GM19438 (cell line): ENCODE measurements around the gene PSMB8.
A peak's percentile ranks its signal among the peaks of the same experiment; 100 is the strongest.

Experiments used
- ATAC-seq: cut with Tn5 transposase; IDR thresholded peaks from one replicate; pipeline ENCODE4 v1.9.1; 2021; ENCODE audit warnings: low read depth; ENCODE audit not compliant: unreplicated experiment

Gene PSMB8

GRCh38 chr6:32857156-32857891 lies 13.5 kb upstream of the PSMB8 start:
- no peak for ATAC-seq

- ATAC-seq = no peak
Observed at GRCh38 chr6:32855467-32856174, 11.8 kb upstream of the PSMB8 start.

- peak; percentile 19 for ATAC-seq
Observed at GRCh38 chr6:32854376-32855178, 10.7 kb upstream of the PSMB8 start.

- peak; percentile 82 for ATAC-seq
Observed at GRCh38 chr6:32853541-32854375, 9.9 kb upstream of the PSMB8 start, which contains the start of the genes PSMB9 and TAP1. TSS of gene PSMB9 (plus strand) at chr6:32854192. CDS start at chr6:32854230, 38 bp downstream. TSS of gene TAP1 (minus strand) at chr6:32853704. CDS start at chr6:32853636, 68 bp downstream.

GRCh38 chr6:32852844-32853540 lies 9.1 kb upstream of the PSMB8 start:
- ATAC-seq = peak; percentile 16

GRCh38 chr6:32852018-32852843 lies 8.4 kb upstream of the PSMB8 start:
- ATAC-seq = no peak

- ATAC-seq = no peak
Observed at GRCh38 chr6:32851025-32851424, 7.2 kb upstream of the PSMB8 start.

- no peak for ATAC-seq
Observed at GRCh38 chr6:32849126-32849525, 5.3 kb upstream of the PSMB8 start.

- ATAC-seq = no peak
Observed at GRCh38 chr6:32847795-32848194, 3.9 kb upstream of the PSMB8 start.

- no peak for ATAC-seq
Observed at GRCh38 chr6:32847004-32847403, 3.2 kb upstream of the PSMB8 start.

GRCh38 chr6:32845384-32845884 lies 1.6 kb upstream of the PSMB8 start:
- no peak for ATAC-seq

GRCh38 chr6:32844839-32845383 lies 1.1 kb upstream of the PSMB8 start:
- ATAC-seq = no peak

GRCh38 chr6:32843331-32843978 lies 392 bp downstream of the PSMB8 start:
- ATAC-seq = peak; percentile 2

GRCh38 chr6:32842690-32843089 lies 1.2 kb downstream of the PSMB8 start:
- ATAC-seq = no peak

GRCh38 chr6:32842021-32842650 lies 1.7 kb downstream of the PSMB8 start:
- no peak for ATAC-seq

GRCh38 chr6:32840604-32841246 lies 3.1 kb downstream of the PSMB8 start:
- ATAC-seq = no peak

- ATAC-seq = no peak
Observed at GRCh38 chr6:32839356-32839755, 4.5 kb downstream of the PSMB8 start.
